ENCODE measurements around the gene RPP25.

Gene RPP25, protein sequence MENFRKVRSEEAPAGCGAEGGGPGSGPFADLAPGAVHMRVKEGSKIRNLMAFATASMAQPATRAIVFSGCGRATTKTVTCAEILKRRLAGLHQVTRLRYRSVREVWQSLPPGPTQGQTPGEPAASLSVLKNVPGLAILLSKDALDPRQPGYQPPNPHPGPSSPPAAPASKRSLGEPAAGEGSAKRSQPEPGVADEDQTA

DNA sequence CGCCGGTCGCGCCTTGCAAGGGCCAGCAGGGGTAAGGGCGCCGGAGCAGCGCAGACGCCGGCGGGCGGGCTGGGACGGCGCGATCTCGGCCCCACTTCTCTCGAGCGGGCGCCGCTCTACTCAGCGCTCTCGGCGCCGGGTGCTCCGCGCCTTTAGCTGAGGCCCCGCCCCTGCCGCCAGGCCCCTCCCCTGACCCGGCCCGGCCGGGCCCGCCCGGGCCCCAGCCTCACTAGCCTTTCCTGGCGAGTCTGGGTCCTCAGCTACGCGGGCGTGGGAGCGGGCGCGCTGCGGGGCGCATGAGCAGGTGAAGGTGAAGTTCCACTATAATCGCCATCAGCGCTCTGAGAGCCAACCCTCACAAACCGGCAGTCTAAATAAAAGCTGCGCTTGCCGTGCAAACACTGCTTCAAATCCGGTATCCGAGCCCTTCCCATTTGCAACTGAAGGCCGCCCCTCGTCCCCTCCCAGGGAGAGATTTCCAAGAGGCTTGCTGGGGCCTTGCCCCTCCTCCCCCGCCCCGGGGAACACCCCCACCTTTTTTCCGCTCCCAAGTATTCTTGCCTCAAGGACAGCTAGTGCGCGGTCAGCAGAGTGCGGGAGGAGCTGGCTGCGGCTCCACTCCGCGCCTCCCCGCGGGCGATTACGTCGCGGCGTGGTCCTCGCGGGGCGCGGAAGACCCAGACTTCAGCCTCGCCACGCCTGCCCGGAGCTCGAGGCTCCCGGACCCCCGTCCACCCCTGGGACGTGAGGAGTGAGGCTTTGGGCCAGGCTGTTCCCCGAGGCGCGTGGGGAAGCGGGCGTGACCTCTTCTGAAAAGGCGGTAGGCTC lies at the start of gene RPP25:
Gene RPP25 (minus strand): TSS at position 125 of the 828 bp plus-strand sequence. CDS start 189 bp downstream, outside the sequence.
- DNase-seq (ENCODE audit: low read depth in 2 of 2) = peak; percentile 58 to 68

DNA sequence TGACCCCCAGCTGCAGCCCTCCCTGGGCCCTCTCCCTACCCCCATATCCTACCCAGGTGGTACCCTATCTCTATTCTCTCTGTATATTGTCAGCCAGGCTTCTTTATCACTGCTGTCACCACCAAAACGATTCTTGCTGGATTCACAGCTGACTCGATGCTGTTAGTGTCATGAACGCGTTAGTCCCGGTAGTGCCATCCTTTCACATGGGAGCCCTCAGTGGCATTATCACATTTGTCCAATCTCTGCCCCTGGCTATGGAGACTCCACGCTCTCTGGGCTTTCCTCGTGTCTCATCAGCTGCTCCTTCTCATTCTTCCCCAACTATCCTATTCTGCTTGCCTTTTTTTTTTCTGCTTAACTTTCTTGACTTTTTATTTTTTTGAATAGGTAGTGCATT lies 45.8 kb upstream of the RPP25 start:
- DNase-seq (ENCODE audit: low read depth in 2 of 2) = no peak

DNA sequence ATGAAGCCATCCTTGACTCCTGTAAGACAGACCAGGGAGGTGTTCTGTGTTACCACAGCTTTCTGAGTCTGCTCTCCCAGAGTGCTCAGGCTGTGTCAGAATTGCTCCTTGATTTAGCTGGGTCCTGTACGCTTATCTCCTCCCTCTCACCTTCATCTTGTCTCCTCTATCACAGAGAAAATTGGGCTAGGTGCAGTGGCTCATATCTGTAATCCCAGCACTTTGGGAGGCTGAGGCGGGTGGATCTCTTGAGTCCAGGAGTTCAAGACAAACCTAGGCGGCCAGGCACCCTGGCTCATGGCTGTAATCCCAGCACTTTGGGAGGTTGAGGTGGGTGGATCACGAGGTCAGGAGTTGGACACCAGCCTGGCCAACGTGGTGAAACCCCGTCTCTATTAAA lies 44.7 kb upstream of the RPP25 start:
- no peak for DNase-seq (ENCODE audit: low read depth in 2 of 2)

DNA sequence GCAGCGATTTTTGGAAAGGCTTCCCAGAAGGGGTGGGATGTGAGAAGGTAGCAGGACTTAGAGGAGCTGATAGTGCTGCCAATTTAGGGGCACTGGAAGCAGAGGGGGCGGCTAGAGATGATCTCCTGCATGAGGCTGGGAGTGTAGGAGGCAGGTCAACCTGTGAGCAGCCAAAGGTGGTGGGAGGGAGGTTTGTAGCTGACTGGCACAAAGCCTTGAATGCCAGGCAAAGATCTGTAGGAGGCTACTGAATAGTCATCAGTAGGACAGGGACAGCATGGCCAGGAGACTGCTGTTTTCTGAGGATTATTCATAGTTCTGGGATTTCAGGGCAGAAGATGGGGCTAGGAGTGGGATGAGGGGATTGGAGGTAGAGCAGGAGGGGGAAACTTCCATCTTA lies 41.0 kb upstream of the RPP25 start:
- no peak for DNase-seq (ENCODE audit: low read depth in 2 of 2)

DNA sequence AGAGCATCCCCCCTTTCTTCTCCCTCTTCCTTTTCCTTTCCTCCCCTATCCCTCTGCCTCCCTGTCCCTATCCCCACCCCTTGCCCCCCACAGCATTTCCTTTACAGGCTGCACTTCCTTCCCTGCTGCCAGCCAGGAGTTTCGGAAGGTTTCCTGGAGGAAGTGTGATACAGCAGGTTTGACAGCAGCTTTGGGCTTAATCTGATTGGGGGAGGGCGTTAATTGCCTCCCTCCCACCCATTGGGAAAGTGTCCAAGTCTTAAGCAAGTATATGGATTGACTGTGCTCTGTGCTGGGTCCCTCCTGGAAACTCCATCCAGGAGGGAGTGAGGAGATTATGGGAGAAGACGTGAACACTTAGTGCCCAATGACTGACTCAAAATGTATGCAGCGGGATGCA lies 40.6 kb upstream of the RPP25 start:
- DNase-seq (ENCODE audit: low read depth in 2 of 2) = no peak

DNA sequence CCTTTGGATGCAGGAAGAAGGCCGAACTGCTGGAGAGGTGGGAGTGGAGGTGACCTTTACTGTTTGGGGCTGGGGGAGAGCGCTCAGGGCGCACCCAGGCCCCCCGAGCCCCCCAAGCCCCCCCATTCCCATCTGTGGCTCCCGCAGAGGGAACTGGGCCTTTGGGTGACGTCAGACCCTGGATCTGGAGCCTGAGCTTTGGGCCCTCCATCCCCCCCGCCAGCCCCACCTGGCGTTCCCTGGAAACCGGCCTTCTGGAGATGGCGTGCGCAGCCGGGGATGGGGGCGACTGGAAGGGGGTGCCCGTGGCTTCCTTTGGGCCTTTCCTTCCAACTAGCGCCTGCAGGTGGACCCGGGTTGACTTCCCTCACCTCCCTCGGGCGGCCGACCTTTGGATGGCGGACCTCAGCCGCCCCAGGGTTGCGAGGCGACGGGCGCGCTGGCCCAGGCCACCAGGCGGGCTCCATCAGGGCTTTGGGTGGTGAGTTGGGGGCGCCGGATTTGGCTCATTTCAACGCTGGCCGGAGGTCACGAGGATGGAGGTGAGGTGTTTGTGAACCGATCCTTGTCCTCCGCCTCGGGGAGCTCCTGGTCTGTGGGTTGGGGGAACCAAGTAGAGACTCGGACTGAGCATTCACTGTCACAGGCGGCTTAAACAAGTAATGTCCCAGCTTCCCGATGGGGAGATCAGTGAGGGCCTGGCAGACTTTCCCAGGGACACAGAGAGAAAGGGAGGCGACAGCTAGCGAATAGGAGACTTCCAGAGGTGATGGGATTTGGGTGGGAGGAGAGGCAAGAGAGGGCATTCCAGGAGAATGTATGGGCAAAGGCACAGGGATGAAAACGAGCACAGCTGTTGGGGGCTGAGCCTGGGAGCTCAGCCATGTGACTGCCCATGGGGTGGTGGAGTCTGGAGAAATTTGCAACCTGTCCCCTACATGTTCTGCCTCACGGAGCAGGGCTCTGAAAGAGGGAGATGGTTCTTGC lies 39.5 kb upstream of the RPP25 start:
- no peak for DNase-seq (ENCODE audit: low read depth in 2 of 2)

DNA sequence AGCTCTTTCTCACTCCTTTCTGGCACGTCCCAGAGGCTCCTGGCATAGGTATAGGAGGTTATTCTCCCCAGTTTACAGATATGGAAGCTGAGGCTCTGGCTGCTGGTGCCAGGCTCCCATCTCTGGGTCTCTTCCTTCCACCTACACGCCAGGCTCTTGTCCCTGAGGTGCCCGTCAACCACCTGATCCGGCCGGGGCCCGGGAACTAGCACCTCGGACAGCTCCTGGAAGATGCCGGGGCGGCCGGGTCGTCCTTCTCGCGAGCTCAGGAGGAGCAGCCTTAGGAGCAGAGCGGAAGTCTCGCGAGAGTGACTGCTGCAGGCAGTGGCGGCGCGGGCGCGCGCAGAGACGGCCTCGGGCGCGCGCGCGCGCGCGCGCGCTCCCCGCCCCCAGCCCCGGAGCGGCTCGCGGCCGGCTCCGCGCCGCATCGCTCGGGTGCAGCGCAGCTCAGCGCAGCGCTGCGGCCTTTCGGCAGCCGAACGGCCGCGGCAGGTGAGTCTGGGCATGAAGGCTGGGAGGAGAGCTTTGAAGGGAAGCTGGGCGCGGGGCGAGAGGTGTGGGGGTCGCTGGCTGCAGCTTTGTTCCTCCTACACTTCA lies 38.7 kb upstream of the RPP25 start, which contains the start of gene SCAMP5:
Gene SCAMP5 (plus strand): TSS at position 382 of the 597 bp plus-strand sequence. CDS start 16,277 bp downstream, outside the sequence.
- DNase-seq (ENCODE audit: low read depth in 2 of 2) = peak; percentile 90 to 92

DNA sequence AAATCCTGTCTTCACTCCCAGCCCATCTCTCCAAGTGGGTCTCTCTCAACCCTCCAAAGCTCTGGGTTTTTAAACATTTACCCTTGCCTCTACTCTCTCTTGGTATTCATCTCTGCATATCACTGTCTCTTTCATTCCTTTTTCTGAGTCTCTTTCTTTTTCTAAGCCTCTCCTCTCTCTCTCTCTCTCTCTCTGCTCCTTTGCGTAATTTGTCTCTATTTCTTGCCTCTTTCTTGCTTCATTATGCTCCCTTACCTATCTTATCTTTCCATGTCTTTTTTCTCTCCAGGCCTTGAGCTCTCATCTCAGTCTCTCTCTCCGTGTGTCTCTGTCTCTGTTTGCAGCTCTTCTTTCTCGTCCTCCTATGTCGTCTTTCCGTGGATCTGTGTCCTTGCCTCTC lies 38.1 kb upstream of the RPP25 start:
- no peak for DNase-seq (ENCODE audit: low read depth in 2 of 2)

DNA sequence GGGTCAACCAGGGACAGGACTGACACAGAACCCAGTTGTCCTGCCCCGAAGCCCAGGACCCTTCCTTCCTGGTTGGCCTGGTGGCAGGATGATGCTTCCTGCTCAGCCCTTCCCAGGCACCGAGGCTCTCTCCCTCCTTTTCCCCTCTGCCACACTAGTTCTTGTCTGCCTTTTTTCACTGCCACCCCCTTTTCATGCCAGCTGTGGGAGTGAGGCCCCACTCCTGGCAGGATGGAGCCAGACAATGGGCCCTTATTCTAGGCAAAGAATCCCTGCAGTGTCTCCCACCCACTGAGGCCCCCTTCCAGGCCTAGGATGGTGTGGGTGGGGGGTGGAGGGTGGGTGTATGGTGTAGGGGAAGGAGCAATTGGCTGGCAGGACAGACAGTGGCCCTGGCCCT lies 37.7 kb upstream of the RPP25 start:
- no peak for DNase-seq (ENCODE audit: low read depth in 2 of 2)

DNA sequence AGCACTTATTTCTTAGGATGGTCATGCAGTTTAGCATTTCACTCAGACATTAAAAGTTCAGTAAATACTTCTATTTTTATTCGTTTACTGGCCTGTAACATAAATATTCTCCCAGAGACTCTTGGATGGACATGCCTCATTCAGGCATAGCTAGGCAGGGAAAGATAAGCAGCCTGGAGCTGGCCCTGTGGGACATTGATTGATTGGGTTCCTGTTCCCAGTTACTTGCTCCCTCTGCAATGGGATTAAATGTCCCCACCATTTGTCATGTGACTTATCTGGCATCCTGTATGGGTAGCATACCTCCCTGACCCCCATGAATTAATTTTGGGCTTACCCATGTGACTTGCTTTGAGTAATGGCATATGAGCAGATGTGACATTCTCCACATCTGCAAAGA lies 36.0 kb upstream of the RPP25 start:
- DNase-seq (ENCODE audit: low read depth in 2 of 2) = no peak

DNA sequence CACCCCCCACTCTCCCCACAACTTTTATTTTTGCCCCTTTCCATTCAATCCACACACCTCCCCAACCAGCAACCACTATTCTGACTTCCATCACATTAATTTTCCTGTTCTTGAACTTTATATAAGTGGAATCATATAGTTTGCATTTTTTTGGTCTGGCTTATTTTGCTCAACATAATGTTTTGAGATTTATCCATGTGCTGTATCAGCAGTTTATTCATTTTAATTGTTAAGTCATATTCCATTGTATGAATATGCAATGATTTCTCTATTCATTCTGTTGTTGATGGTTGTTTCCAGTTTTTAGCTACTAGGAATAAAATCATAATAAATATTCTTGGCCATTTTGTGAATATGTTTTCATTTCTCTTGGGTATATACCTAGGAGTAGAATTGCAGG lies 33.0 kb upstream of the RPP25 start:
- no peak for DNase-seq (ENCODE audit: low read depth in 2 of 2)

DNA sequence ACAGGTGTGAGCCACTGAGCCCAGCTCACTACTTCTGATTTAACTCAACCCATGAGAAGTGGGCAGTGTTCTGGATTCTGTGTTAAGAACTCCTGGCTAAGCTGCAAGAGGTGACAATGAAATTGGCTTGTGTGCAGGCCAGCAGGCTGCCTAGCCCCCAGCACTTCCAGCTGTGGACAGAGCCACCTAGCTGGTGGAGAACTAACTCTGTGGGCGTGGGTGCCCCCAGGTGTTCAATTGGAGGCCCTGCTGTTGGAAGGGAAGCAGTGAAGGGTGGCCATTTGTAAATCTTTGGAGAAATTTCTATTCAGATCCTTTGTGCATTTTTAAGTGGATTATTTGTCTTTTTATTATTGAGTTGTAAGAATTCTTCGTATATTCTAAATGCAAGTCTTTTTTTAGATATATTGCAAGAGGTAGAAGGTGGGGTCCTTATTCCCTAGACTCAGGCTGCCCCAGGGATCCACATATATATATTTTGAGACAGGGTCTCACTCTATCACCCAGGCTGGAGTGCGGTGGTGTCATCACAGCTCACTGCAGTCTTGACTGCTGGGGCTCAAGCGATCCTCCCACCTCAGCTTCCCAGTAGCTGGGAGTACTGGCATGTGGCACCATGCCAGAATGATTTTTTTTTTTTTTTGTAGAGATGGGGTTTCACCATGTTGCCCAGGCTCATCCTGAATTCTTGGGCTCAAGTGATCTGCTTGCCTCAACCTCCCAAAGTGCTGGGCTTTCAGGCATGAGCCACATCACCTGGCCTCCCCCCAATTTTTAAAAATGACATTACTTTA lies 31.6 kb upstream of the RPP25 start:
- peak in 1 of 2 donors; percentile 13 for DNase-seq (ENCODE audit: low read depth in 2 of 2)

DNA sequence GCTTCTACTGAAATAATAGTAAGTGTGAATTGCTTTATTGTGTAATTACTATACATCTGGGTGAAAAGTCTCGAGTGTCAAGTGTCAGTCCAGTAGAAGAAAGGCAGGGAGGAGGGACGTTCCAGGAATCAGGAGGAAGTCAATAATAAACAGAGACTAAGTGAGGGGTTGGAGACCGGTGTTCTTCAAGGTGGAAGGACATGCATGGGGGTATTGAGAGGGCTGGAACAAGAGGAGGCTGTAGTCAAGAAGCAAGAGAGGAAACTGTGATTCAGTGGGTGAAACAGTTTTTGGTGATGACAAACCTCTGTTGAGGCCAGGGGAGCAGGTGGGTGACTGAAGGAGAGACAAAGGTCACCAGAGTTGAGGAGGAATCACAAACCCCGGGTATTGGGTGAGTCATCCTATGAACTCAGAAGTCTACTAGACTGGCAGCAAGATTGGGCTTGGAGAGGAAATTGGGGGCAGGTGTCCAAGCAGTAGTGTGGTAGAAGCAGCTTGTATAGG lies 27.2 kb upstream of the RPP25 start:
- DNase-seq (ENCODE audit: low read depth in 2 of 2) = peak; percentile 29 to 33

DNA sequence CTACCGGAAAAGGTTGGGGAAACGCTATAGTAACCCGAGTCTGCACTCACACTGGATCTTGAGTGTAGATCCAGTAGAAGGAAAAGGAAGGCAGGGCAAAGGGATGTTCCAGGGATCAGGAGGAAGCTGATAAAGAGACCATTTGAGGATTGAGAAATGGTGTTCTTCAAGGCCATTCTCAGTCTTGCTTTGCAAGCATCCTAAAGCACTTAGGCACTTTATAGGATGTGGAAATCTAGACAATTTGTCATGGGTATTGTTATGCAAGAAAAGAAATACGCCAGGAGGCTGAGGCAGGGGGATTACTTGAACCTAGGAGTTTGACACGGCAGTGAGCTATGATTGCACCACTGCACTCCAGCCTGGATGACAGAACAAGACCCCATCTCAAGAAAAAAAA lies 25.6 kb upstream of the RPP25 start:
- DNase-seq (ENCODE audit: low read depth in 2 of 2) = no peak

DNA sequence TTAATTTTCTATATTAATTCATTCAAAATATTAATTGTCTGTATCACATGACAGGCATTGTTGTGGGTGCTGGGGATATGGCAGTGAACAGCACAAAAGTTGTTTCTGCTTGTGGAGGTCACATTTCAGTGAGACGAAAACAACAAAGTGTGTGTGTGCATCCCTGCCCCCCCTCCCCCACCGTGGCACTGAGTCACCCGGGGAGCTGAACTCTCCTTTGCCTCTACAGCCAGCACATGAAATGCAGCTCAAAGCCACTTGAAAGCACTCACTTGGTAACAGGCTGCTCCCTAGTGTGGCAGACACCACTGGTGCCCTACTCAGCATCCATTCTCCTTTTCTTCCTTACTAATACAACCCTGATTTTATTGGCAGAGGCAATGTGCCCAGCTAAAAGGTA lies 21.9 kb upstream of the RPP25 start:
- peak in 1 of 2 donors; percentile 37 for DNase-seq (ENCODE audit: low read depth in 2 of 2)

DNA sequence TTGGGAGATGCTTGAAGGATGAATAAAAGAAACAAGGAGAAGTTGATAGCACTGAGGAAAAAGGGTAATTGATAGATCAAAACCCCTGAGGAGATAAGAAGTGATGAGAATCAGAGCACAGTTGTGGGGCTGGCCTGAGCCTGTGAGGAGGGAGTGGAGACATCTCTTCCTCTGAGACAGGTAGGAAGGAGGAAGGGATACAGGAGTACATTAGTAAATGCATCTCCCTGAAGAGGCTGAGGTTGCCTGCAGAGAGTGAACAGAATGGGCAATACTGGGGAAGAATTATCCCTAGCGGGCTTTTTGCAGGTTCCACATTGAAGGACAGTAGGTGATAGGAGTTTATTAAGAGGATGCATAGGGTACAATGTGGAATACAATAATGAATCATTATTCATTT lies 21.5 kb upstream of the RPP25 start:
- DNase-seq (ENCODE audit: low read depth in 2 of 2) = no peak

DNA sequence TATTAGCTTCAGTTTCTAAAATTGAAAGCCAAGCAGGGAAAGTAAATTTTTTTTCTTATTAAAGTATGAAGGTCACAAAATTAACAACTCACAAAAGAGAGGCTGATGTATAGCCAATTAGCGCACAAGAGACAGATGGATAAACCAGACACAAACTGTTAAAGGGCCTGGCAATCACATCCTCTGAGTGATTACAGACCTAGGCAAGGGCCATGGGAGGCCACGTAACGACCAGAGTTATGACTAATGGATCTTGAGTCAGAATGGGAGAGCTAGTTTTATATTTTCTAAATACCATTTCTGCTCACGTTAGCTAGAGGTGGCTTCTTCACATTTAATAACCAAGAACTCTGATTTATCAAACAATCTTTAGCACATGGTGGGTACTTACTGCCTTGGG lies 21.0 kb upstream of the RPP25 start:
- DNase-seq (ENCODE audit: low read depth in 2 of 2) = no peak

DNA sequence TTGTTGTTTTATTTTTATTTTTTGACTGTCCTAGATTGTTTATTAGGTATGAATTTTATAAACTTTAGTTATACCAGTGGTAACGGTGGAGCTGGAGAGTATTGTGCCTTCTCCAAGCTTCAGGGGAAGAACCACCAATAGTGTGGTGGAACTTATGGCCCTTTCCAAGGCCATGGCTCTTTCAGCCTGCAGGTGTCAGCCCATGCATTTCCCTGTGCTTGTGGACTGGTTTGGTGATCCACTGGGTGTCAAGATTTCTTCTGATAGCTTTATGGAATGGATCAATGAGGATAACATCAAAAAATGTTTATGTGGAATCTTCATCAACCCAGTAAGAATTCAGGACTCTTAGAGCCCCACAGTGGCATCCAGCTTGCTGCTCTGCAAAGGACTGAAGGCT lies 19.6 kb upstream of the RPP25 start:
- DNase-seq (ENCODE audit: low read depth in 2 of 2) = no peak

DNA sequence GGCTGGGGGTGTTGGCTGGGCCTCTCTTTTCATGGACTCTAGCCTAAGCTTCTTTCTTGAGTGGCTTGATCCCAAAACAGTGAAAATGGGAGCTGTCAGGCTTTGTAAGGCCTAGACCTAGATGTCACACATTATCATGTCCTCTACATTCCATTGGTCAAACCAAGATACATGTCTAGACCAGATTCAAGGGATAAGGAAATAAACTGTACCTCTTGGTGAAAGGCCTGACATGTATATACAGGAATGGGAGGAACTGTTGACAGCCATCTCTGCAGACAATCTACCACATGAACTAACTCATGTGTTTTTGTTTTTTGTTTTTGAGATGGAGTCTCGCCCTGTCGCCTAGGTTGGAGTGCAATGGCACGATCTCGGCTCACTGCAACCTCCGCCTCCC lies 11.1 kb upstream of the RPP25 start:
- no peak for DNase-seq (ENCODE audit: low read depth in 2 of 2)

DNA sequence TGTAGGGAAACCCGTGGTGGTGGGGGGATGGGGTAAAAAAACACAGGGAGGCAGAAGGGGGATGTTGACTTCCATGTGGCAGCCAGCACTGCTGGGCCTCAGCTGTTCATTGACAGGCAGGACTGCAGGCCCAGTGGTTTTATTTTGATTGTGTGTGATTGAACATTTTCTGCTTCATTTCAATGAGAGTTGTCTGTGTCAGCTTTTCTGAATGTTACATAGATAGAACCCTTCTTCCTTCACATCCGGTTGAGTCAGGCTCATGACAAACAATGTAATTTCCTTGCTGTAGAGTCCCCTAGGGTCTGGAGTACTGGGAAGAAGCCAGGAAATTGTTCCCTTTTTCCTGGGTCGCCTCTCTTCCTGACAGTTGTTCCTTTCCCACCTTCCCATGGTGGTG lies 8.2 kb upstream of the RPP25 start:
- no peak for DNase-seq (ENCODE audit: low read depth in 2 of 2)

DNA sequence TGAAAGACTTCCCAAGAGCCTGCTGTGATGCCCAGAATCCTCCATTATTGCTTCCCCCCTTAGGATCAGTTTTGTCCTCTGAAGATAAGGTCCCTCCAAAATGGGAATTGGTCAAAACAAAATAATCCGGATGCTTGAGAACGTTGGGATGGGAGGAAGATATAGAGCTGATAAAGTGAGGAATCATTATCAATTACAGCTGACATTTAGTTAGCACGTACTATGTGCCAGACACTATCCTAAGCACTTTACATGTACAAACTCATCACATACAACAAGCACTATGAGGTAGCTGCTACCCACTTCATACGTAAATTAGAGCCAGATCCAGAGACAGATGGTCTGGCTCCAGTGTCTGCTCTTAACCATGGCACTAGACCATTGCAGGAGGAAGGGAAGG lies 6.6 kb upstream of the RPP25 start:
- no peak for DNase-seq (ENCODE audit: low read depth in 2 of 2)

All from activated CD4-positive, alpha-beta T cell treated with anti-CD3 and anti-CD28 coated beads for 24 hours (primary cell).